HepG2 (cell line): Measurements from ENCODE around the gene SPINK4. TPM values are rescaled to one million over a fixed set of nuclear protein-coding genes. Genes with fewer than 3 reads are reported as not detected.

Experiments
- DZIP1 ChIP-seq: sonication (generic); formaldehyde crosslinking; IDR thresholded peaks from 2 replicates; pipeline ENCODE4 v1.5.0; 2020; ENCODE audit warnings: mild to moderate bottlenecking, missing genetic modification reagents
- HDAC6 ChIP-seq: fragments of 200-600 bp; sonication (generic); IDR thresholded peaks from 2 replicates; pipeline ENCODE4 v1.7.0; 2017; ENCODE audit warnings: mild to moderate bottlenecking, antibody characterized with exemption, low read length, low read depth
- HNF4A ChIP-seq: sonication (generic); formaldehyde crosslinking; IDR thresholded peaks from 2 replicates; pipeline ENCODE4 v1.4.0; 2020; ENCODE audit warnings: missing genetic modification reagents
- MED13 ChIP-seq: sonication (generic); formaldehyde crosslinking; IDR thresholded peaks from 2 replicates; pipeline ENCODE4 v1.5.0; 2020; ENCODE audit warnings: missing genetic modification reagents
- MLX ChIP-seq: IDR thresholded peaks from 2 replicates; pipeline ENCODE4 v1.6.1; 2016
- PLSCR1 ChIP-seq: sonication (generic); formaldehyde crosslinking; IDR thresholded peaks from 2 replicates; pipeline ENCODE4 v1.5.0; 2020; ENCODE audit warnings: missing genetic modification reagents, mild to moderate bottlenecking, borderline replicate concordance
- RFXANK ChIP-seq: IDR thresholded peaks from 2 replicates; pipeline ENCODE4 v1.6.1; 2016
- YEATS4 ChIP-seq: sonication (generic); formaldehyde crosslinking; IDR thresholded peaks from 2 replicates; pipeline ENCODE4 v1.4.0; 2020; ENCODE audit warnings: missing genetic modification reagents, borderline replicate concordance
- ZBTB25 ChIP-seq: IDR thresholded peaks from 2 replicates; pipeline ENCODE4 v1.6.1; 2018; ENCODE audit warnings: missing genetic modification reagents
- ZNF17 ChIP-seq: sonication (generic); formaldehyde crosslinking; IDR thresholded peaks from 2 replicates; pipeline ENCODE4 v1.5.0; 2020; ENCODE audit warnings: mild to moderate bottlenecking, missing genetic modification reagents
- ZNF224 ChIP-seq: sonication (generic); formaldehyde crosslinking; IDR thresholded peaks from 2 replicates; pipeline ENCODE4 v1.5.0; 2020; ENCODE audit warnings: mild to moderate bottlenecking, missing genetic modification reagents
- ZNF251 ChIP-seq: sonication (generic); formaldehyde crosslinking; IDR thresholded peaks from 2 replicates; pipeline ENCODE4 v1.9.0; 2021; ENCODE audit warnings: mild to moderate bottlenecking, missing genetic modification reagents
- ZNF430 ChIP-seq: sonication (generic); formaldehyde crosslinking; IDR thresholded peaks from 2 replicates; pipeline ENCODE4 v1.9.0; 2021; ENCODE audit warnings: mild to moderate bottlenecking, missing genetic modification reagents
- ZNF567 ChIP-seq: sonication (generic); formaldehyde crosslinking; IDR thresholded peaks from 2 replicates; pipeline ENCODE4 v1.8.1; 2023; ENCODE audit warnings: mild to moderate bottlenecking, missing genetic modification reagents, borderline replicate concordance
- polyA plus RNA-seq, 8 experiments: library from polyadenylated mRNA; depleted of rRNA in 3 of 8; stranded (reverse) in 7 of 8; unstranded in 1 of 8; fragments of >200 nt; fragmentation: Illumina TruSeq in 4 of 8; extraction: Trizol in 4 of 8; gene quantifications; 2 replicates each; pipeline versions ENCODE4 v1.2.1 to v1.2.3, GENCODE V29; 2011 to 2016; ENCODE audit warnings: low read depth in 4 of 8, missing spikeins in 1 of 8, mixed read lengths in 1 of 8; ENCODE audit not compliant: insufficient read depth in 1 of 8
- total RNA-seq, 5 experiments: library from RNA; depleted of rRNA; stranded (reverse); fragments of >200 nt; fragmentation: Illumina TruSeq; extraction: Trizol; gene quantifications; 2 replicates each; pipeline ENCODE4 v1.2.3, GENCODE V29; 2016; ENCODE audit warnings: low read depth in 1 of 5
- TF ChIP-seq, protein P1 (sequence below): sonication (generic); formaldehyde crosslinking; IDR thresholded peaks from 2 replicates; pipeline ENCODE4 v1.5.0; 2020; ENCODE audit warnings: mild to moderate bottlenecking, low read depth, missing genetic modification reagents, borderline replicate concordance
- TF ChIP-seq, protein P2 (sequence below): sonication (generic); formaldehyde crosslinking; IDR thresholded peaks from 2 replicates; pipeline ENCODE4 v1.5.1; 2020; ENCODE audit warnings: mild to moderate bottlenecking, missing genetic modification reagents, moderate library complexity
- TF ChIP-seq, protein P3 (sequence below): IDR thresholded peaks from 2 replicates; pipeline ENCODE4 v1.6.1; 2016; ENCODE audit warnings: missing biosample characterization, missing genetic modification reagents, low read depth

Gene SPINK4
- total and polyA plus RNA-seq, 2 of the 13 experiments (the other 11 are each of a cell fraction or from before 2014, with no cell fraction given), result 0.53 to 3.4 TPM

DNA sequence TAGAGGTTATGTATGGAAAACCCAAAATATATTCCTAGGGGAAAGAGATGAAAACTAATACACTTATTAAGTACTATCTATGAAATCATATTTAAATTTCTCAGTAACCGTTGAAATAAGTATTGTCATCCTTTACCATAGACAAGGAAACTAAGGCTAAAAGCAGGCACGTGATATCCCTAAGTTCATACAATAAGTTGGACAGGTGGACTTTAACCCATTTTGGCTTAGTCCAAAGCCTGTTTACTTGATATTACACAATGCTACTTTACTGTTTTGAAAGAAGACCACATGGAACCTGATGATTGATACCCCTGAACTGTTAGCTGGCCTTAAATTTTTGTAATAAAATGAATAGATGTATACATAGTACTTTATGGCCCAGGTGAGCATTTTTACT, 53.8 kb downstream of the SPINK4 start (continued):
- peak; percentile 82 for TF ChIP-seq MLX (CRISPR knock-in tag)
- TF ChIP-seq HNF4A (CRISPR knock-in tag), result peak; percentile 96
- TF ChIP-seq ZBTB25 (CRISPR knock-in tag), result no peak
- no peak for TF ChIP-seq PLSCR1 (CRISPR knock-in tag)
- TF ChIP-seq DZIP1 (CRISPR knock-in tag), result no peak
- TF ChIP-seq, protein P1, sequence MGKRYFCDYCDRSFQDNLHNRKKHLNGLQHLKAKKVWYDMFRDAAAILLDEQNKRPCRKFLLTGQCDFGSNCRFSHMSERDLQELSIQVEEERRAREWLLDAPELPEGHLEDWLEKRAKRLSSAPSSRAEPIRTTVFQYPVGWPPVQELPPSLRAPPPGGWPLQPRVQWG (CRISPR knock-in tag), result no peak
- TF ChIP-seq YEATS4 (CRISPR knock-in tag), result no peak
- TF ChIP-seq ZNF430 (CRISPR knock-in tag), result no peak
- no peak for TF ChIP-seq ZNF224 (CRISPR knock-in tag)
- no peak for TF ChIP-seq HDAC6
- TF ChIP-seq RFXANK (CRISPR knock-in tag), result no peak
- TF ChIP-seq, protein P2, sequence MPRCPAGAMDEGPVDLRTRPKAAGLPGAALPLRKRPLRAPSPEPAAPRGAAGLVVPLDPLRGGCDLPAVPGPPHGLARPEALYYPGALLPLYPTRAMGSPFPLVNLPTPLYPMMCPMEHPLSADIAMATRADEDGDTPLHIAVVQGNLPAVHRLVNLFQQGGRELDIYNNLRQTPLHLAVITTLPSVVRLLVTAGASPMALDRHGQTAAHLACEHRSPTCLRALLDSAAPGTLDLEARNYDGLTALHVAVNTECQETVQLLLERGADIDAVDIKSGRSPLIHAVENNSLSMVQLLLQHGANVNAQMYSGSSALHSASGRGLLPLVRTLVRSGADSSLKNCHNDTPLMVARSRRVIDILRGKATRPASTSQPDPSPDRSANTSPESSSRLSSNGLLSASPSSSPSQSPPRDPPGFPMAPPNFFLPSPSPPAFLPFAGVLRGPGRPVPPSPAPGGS (CRISPR knock-in tag), result no peak
- TF ChIP-seq, protein P3, sequence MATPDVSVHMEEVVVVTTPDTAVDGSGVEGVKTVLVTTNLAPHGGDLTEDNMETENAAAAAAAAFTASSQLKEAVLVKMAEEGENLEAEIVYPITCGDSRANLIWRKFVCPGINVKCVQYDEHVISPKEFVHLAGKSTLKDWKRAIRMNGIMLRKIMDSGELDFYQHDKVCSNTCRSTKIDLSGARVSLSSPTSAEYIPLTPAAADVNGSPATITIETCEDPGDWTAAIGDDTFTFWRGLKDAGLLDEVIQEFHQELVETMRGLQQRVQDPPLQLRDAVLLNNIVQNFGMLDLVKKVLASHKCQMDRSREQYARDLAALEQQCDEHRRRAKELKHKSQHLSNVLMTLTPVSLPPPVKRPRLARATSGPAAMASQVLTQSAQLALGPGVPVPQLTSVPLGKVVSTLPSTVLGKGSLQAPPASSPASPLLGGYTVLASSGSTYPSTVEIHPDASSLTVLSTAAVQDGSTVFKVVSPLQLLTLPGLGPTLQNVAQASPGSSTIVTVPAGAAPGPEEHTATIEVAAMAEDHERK (CRISPR knock-in tag), result no peak
- TF ChIP-seq MED13 (CRISPR knock-in tag), result no peak
- no peak for TF ChIP-seq ZNF567 (CRISPR knock-in tag)
- no peak for TF ChIP-seq ZNF17 (CRISPR knock-in tag)
- no peak for TF ChIP-seq ZNF251
